ENCODE data around the gene APC2.

The APC2 gene, protein sequence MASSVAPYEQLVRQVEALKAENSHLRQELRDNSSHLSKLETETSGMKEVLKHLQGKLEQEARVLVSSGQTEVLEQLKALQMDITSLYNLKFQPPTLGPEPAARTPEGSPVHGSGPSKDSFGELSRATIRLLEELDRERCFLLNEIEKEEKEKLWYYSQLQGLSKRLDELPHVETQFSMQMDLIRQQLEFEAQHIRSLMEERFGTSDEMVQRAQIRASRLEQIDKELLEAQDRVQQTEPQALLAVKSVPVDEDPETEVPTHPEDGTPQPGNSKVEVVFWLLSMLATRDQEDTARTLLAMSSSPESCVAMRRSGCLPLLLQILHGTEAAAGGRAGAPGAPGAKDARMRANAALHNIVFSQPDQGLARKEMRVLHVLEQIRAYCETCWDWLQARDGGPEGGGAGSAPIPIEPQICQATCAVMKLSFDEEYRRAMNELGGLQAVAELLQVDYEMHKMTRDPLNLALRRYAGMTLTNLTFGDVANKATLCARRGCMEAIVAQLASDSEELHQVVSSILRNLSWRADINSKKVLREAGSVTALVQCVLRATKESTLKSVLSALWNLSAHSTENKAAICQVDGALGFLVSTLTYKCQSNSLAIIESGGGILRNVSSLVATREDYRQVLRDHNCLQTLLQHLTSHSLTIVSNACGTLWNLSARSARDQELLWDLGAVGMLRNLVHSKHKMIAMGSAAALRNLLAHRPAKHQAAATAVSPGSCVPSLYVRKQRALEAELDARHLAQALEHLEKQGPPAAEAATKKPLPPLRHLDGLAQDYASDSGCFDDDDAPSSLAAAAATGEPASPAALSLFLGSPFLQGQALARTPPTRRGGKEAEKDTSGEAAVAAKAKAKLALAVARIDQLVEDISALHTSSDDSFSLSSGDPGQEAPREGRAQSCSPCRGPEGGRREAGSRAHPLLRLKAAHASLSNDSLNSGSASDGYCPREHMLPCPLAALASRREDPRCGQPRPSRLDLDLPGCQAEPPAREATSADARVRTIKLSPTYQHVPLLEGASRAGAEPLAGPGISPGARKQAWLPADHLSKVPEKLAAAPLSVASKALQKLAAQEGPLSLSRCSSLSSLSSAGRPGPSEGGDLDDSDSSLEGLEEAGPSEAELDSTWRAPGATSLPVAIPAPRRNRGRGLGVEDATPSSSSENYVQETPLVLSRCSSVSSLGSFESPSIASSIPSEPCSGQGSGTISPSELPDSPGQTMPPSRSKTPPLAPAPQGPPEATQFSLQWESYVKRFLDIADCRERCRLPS (N-terminal part only)

DNA sequence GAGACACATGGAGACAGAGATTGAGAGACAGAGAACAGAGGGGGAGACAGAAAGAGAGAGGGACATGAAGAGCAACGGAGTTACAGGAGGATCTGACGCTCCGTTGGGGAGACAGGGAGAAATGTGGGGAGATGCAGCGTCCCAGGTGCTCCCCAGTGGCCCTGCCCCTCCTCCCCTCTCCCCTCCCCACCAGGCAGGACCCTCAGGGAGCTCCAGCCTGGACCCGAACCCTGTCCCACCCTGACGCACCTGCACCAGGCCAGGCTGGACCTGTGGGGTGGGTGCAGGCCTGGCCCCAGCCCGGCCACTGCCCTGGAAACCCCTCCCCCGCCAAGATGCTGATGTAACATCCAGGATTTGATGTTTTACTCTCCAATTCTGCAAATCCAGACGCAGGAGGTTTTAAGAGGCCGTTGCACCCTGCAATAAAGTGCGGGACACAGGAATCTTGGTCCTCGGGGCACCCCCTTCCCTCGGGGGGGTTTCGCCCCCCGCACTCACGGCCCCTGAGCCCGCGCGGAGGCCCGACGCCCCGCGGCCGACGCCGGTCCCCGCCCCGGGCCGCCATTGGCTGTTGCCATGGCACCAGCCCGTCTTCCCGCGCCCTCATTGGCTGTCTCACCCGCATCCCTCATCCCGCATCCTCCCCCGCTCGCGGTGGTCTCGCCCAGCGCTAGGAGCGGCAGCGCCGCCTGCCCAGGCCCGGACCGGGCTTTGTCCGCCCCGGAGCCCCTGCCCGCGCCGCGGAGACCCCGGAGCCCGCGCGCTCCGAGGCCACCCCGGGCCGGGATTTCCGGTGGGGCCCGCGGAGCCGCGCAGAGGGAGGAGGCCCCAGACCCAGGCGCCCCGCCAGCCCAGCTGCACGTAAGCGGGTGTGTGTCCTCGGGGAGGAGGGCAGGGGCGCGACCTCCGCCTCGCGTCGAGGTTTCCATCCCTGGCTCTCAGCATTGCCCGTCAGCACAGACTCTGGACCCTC, at the start of gene APC2:
Gene APC2 (plus strand): TSS at position 655 of the 976 bp plus-strand sequence. CDS start 2,881 bp downstream, outside the sequence.
- DNase-seq = peak; percentile 72

- DNase-seq = no peak
These were observed 49.4 kb upstream of the APC2 start for GRCh38 chr19:1400281-1401137.

- no peak for DNase-seq
These were observed 48.6 kb upstream of the APC2 start, which contains the start of gene GAMT for GRCh38 chr19:1401138-1401888. Gene GAMT, minus strand, starts transcription at chr19:1401542. Its CDS starts 66 bp downstream, at chr19:1401476.

- no peak for DNase-seq
These were observed 48.1 kb upstream of the APC2 start for GRCh38 chr19:1401889-1402217.

- no peak for DNase-seq
These were observed 47.4 kb upstream of the APC2 start for GRCh38 chr19:1402411-1403070.

DNA sequence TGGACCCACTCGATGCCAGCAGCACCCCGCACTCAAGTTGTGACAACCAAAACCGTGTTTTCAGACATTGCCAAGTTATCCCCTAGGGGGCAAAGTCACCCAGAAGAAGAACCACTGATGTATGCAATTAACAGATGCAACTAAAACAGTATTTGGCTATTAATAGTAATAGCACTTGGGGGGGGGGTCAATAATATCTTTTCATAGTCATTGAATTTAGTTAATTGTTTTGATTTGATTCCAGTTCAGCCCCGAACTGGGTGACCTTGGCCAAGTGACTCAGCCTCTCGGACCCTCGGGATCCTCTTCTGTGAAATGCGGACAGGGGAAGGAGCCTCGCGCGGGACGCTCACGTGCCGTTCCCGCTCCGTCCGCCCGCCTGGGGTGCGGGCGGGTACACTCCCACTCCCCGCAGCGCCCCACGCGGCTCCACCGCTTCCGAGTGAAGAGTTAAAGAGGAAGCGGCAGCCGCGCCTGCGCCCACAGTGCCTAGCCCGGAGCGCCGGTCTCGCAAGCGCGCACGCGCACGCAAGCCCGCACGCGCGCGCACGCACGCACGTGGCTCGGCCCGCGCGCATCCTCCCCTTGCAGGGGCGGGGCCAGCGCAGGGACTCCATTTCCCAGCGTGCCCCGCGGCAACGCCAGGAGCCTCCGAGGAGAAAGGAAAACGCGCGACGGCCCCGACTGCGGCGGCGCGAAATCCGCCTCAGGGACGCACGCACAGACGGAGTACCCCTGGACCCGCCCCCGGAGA, 43.0 kb upstream of the APC2 start:
- peak; percentile 85 for DNase-seq

DNA sequence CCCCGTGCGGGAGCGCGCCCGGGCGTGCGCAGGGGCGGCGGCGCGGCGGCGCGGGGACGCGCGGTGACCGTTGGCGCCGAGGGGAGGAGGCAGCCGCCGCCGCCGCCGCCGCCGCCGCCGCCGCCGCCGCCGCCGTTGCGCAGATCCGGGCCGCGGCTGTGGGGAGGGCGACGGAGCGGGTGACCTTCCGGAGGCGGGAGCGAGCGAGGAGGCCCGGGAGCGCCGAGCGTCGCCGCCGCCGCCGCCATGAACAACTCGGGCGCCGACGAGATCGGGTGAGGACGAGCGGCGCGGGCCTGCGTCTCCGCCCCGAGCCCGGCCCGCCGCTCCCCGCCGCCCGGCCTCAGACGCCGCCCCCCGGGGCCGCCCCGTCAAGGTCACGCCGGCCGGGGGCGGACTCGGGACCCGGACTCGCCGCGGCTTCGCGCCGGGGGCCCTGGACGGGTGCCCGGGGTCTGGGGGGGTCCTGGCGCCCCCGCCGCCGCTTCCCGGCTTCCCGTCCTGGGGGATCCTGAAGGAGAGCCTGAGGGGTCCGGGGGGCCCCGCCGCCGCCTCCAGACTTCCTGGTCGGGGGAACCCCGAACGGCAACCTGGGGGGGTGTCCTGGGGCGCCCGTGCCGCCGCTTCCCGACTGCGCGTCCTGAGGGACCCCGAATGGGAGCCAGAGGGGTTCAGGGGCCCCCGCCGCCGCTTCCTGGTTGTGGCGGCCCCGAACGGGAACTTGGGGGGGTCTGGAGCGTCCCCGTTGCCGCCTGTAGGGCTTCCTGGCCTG, 42.2 kb upstream of the APC2 start, which contains the start of gene DAZAP1:
Gene DAZAP1 (plus strand): TSS at position 59 of the 772 bp plus-strand sequence. CDS start 188 bp downstream, at position 247.
- DNase-seq = no peak

DNA sequence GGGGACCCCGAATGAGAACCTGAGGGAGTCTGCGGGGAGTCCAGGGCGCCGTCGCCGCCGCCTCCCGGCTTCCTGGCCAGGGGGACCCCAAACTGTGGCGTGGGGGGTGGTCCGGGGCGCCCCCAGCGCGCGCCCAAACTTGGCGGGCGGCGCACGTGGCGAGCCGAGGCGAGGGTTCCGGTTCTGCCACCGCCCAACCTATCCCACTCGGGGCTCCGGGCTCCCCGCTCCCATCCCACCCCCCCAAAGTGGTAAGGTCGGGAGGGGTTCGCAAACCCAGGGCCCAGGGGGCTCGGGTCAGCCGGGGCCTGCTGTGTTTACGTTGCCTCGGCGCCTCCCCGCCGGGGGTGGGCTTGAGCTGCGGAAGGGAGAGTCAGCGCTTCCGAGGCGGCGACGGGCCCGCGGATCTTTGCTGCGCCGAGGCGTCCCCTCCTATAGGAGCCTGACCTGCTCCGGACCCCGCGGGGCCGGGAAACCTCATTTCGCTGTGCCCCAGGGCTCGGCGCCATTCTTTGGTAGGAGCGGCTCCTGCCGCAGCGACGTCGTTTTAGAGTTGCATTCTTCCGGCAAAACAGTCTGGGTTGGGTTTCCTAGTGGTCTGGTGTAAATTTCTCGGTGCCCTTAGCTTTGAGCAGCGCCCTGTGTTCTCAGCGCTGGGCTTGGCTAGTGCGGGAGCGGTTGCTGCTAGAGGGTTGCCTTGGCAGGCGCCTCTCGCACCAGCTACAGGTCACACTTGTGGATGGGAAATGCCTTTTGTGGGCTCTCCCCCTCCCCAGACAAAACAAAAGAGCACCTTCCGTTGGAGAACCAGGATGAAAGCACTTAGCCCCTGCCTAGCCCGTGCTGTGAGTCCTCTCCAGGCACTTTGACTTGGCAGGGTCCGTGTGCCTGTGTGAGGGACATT, 41.4 kb upstream of the APC2 start:
- no peak for DNase-seq

DNA sequence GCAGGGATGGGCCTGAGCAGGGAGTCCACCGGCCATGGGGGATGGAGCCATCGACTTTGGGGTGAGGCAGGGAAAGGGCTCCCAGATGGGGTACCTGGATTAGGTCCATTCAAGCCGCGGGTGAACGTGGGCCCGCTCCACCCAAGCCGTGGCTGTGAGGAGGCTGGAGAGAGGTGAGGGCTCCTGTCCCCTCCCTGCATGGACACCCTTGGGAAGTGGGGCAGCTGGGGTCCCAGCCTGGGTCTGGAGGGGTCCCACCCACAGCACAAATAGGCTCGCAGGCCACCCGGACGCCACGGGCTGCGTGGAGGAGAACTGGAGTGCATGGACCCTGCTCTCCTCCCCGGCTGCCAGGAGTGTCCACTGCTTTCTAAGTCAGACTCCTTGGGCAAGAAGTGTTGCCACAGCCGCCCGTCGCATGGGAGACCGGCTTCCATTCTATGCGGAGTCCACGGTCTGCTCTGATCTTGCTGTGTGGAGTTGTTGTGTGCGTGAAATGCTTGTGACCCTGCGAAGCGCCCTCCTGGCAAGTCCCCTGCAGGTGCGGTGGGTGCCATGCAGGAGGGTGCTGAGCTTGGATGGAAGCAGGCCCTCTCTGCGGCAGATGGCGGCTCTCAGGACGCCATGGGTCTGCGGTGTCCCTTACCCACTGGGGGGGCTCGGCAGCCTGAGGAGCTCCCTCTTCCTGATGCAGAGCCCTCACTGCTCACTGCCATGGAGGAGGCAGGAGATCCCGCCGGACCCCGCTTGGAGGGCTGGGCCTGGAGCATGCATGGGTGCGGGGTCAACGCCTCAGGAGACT, 40.5 kb upstream of the APC2 start:
- no peak for DNase-seq

DNA sequence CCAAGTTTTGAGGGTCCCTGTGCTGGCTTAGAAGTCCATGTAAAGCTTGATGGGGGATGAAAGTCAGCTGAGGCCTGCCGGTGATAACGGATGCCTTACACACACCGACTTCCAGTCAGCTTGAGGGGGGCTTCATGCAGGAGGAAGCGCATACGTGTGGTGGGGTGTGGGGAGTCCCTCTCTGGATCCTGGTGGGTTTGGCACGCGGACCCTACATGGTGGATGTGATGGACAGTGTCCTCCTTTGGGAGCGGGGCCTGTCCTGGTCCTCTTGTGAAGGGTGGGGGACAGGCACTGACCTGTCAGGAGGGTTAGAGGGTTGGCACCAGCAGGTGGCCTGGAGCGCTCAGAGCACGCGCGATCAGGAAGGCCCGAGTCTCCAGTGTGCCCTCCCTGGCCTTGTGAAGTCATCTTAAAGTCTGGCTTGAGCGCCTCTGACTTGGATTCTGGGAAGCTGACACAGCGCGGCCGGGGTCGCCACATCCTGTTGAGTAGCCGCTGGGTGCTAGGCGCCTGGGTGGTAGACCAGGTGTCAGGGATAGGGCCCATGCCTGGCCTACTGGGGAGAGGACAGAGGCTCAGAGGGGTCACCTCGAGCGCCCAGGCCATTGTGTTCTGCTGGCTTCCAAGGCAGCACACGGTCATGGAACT, 39.7 kb upstream of the APC2 start:
- DNase-seq = no peak

DNA sequence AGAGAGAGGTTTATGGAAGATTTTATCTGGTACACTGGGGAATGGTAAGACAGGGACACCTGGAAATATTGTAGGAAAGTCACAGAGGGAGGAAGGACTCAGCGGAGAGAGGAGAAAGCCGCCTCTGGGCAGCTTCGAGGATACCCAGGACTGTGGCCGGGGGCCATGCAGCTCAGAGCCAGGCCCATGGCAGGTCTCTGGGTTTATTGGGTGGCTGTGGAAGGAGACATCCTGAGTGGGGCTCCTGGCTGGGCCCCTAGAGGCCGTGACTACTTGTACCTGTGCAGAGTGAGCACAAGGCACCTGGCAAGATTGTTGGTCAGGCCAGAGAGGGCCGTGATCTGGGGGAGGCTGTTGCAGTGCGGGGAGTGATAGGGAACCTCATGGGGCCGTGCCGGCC, 39.1 kb upstream of the APC2 start:
- no peak for DNase-seq

DNA sequence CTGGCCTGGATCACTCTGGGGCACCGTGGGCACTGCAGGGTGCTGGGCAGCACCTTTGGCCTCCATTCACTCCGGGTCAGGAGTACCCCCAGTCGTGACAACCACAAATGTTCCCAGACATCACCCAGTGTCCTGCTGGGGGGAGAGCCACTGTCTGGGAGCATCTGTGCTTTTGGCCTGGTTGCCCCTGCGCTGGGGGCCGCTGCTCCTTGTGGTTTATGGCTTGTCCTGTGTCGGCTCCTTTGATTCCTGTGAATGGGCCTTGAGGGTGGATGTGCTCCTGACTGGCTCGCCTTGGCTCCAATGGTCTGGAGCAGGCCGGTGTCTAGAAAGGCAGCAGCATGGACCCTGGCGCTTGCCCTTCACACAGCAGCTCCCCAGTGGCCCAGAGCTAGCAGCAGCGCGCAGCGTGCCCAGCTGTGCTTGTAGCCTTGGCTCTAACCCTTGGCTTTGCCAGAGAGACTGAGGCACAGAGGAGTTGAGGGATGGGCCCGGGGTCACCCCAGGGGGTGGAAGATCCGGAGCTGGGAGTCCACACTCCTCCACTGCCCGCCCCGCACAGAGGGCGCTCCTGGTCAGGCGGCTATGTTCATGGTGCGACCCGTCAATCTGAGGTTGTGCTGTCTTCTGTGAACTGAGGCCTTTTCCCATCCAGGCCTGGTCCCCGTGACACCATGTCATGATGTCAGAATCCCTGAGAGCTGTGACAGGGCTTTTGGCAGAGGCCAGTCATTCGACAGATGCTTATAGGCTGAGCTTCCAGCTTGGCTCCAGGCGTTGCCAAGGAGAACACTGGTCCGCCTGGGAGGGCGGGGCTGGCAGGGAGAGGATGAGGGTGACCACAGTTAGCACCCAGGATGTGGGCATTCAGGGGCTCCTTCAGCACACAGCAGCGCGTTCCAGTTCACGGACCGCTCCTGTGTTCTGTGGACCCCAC, 38.4 kb upstream of the APC2 start:
- DNase-seq = no peak

DNA sequence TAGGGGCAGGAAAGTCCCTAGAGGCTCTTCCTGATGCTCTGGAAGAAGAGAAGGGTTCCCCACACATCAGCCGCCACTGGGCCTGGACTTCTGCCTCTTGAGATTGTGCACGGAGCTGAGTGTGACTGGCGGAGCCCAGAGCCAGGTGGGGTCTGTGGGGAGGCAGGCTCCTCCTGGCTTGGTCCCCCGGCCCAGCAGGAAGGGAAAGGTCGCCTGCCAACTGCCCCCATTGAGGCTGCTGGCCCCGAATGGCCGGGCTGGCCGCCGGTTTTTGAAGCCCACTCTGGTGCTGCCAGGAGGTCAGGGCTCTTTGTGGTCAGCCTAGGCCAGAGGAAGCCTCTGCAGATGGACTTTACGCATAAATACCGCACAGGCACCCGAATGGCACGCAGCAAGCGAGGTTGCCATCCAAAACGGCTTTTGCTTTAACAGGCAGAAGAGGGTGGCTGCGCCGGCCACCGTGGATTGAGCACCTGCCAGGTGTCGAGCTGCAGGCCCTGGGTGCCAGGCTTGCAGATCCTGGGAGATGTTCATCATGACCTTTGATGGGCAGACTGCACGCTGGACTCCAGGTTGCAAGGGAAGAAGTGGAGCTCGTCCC, 37.5 kb upstream of the APC2 start:
- DNase-seq = no peak

Measured in NCI-H2227 treated with DMSO at 0.1 percent for 48 hours (cell line).